Measurements from ENCODE around the gene CHN1. TPM values are rescaled to one million over a fixed set of nuclear protein-coding genes. Genes with fewer than 3 reads are reported as not detected.

Gene CHN1
- total RNA-seq, 1 donor: 2.3 TPM

DNA sequence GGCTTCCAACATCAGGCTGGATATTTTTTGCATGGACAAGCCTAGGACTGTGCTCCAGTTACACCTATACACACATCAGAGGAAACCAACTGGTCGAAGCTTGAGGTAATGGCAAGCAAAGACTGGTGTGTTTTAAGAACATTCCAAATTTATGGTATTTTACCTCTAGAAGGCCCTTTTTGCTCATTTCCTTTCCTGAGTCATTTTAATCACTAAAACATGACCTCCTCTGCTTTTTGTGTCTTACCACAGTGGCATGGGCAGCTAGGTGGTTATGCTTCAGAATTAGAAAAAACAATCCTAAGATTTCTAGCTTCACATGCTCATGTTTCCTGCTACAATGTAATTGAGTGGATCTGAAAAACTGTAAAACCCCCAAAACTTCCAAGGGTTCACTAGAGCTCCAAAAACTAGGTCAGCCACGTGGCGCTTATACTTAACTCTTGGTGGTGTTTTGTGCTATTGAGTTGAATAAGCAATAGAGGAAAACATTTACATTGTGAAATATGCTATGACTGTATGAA lies 210.3 kb downstream of the CHN1 start:
- no peak for DNase-seq (ENCODE audit: low read depth)
- TF ChIP-seq, protein P1, sequence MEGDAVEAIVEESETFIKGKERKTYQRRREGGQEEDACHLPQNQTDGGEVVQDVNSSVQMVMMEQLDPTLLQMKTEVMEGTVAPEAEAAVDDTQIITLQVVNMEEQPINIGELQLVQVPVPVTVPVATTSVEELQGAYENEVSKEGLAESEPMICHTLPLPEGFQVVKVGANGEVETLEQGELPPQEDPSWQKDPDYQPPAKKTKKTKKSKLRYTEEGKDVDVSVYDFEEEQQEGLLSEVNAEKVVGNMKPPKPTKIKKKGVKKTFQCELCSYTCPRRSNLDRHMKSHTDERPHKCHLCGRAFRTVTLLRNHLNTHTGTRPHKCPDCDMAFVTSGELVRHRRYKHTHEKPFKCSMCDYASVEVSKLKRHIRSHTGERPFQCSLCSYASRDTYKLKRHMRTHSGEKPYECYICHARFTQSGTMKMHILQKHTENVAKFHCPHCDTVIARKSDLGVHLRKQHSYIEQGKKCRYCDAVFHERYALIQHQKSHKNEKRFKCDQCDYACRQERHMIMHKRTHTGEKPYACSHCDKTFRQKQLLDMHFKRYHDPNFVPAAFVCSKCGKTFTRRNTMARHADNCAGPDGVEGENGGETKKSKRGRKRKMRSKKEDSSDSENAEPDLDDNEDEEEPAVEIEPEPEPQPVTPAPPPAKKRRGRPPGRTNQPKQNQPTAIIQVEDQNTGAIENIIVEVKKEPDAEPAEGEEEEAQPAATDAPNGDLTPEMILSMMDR (IDR thresholded peaks at IDR 0.05; ENCODE audit: insufficient read depth, low read length): no peak
- H3K4me3 ChIP-seq (ENCODE audit: low read depth, low read length): no peak overlapping the region

DNA sequence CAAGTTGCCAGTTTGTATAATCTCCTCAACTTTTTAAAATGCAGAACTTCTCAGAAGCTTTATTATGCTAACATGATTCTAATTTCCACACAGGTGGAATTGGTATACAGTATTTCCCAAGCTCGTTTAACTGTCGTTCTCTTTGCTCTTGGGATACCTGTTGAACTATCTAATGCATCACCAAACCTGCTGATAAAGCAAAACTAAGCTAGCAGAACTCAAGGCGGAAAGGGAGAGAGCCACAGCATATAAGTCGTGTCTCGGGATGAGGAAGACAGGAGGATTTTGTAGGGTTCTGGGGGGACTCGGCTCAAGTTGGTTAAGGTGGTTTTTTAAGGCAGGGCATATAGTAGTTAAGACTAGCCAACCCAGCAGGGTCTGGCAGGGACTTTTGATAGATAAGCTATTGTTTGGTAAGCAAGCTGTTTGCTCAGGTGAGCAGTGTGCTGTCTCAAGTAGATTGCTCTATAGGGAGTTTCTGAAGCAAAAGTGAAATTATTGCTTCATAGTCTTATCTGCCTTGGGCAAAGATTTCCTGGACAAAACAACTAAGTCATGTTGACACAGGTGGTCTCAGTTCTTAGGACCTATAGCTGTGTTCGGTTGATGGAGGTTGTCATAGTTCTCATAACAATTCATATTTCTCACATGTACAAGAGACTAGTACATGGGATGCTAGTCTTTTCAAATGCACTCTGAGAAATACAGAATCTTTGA lies 212.7 kb downstream of the CHN1 start:
- TF ChIP-seq, protein P1 (IDR thresholded peaks at IDR 0.05; ENCODE audit: insufficient read depth, low read length): no peak
- no peak for DNase-seq (ENCODE audit: low read depth)
- H3K4me3 ChIP-seq (ENCODE audit: low read depth, low read length): no peak overlapping the region

DNA sequence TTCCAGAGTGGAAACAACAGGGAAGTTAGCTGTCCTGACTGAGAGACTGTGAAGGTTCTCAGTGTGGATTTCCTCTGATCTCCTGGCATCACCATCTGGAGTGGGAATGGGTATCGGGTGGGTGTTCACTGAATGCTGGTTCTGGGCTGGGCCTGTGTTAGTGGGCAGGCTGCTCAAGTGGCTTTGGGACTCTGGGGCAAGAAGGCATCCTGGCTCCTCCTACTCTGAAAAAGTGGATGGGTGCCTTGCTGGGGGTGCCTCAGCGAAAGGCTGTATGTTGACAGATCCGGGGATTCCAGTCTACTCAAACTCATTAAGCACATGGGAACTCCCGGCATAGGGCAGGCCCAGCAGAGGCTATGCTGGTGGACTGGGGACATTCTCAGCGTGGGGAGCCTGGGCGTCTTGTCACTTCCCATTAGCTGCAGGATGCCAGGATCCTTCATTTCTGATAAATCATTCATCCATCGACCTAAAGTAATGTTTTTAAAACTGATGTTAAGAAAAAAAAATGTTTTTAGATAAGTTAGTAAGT lies 213.4 kb downstream of the CHN1 start:
- TF ChIP-seq, protein P1 (IDR thresholded peaks at IDR 0.05; ENCODE audit: insufficient read depth, low read length): no peak
- no peak overlapping the region for H3K4me3 ChIP-seq (ENCODE audit: low read depth, low read length)
- no peak for DNase-seq (ENCODE audit: low read depth)

GRCh38 chr2:174791020-174791419 lies 214.2 kb downstream of the CHN1 start:
- H3K4me3 ChIP-seq (ENCODE audit: low read depth, low read length): no peak overlapping the region
- TF ChIP-seq, protein P1 (IDR thresholded peaks at IDR 0.05; ENCODE audit: insufficient read depth, low read length): no peak
- DNase-seq (ENCODE audit: low read depth): no peak

GRCh38 chr2:174789001-174789400 lies 216.2 kb downstream of the CHN1 start:
- TF ChIP-seq, protein P1 (IDR thresholded peaks at IDR 0.05; ENCODE audit: insufficient read depth, low read length): no peak
- no peak for DNase-seq (ENCODE audit: low read depth)
- no peak overlapping the region for H3K4me3 ChIP-seq (ENCODE audit: low read depth, low read length)

- no peak for DNase-seq (ENCODE audit: low read depth)
- TF ChIP-seq, protein P1 (IDR thresholded peaks at IDR 0.05; ENCODE audit: insufficient read depth, low read length): no peak
- H3K4me3 ChIP-seq (ENCODE audit: low read depth, low read length): no peak overlapping the region
Observed at GRCh38 chr2:174788291-174788929, 216.8 kb downstream of the CHN1 start.
